HL-60/S4 treated with phorbol 12-myristate 13-acetate at 8.2 ng/mL for 4 days and 3 days (cell line): ENCODE results near the gene DENND6B.

ENCODE experiments used
- in situ Hi-C: fragments of 300-500 bp; cut with MboI; formaldehyde crosslinking; loops from 2 replicates; pipeline ENCODE4 v1.15.0; 2022; ENCODE audit warnings: low sequenced_read_pairs

The DENND6B gene

GRCh38 chr22:50289151-50289941 lies 37.5 kb downstream of the DENND6B start:
- in situ Hi-C loops, result no loop called here

- in situ Hi-C loops, result no loop called here
Observed at GRCh38 chr22:50287731-50288130, 39.1 kb downstream of the DENND6B start.

- in situ Hi-C loops, result no loop called here
Observed at GRCh38 chr22:50286701-50287318, 40.0 kb downstream of the DENND6B start.

- in situ Hi-C loops, result no loop called here
Observed at GRCh38 chr22:50286275-50286674, 40.5 kb downstream of the DENND6B start.

GRCh38 chr22:50285568-50286229 lies 41.1 kb downstream of the DENND6B start:
- in situ Hi-C loops, result no loop called here

GRCh38 chr22:50284479-50284878 lies 42.3 kb downstream of the DENND6B start:
- in situ Hi-C loops, result no loop called here

GRCh38 chr22:50283821-50284220 lies 43.0 kb downstream of the DENND6B start:
- in situ Hi-C loops, result no loop called here

- in situ Hi-C loops, result no loop called here
Observed at GRCh38 chr22:50282361-50283155, 44.3 kb downstream of the DENND6B start.

GRCh38 chr22:50281957-50282356 lies 44.9 kb downstream of the DENND6B start:
- in situ Hi-C loops, result no loop called here

- in situ Hi-C loops, result no loop called here
Observed at GRCh38 chr22:50281384-50281760, 45.4 kb downstream of the DENND6B start.

- in situ Hi-C loops, result no loop called here
Observed at GRCh38 chr22:50280708-50281383, 46.0 kb downstream of the DENND6B start.

GRCh38 chr22:50280022-50280707 lies 46.6 kb downstream of the DENND6B start:
- in situ Hi-C loops, result no loop called here

GRCh38 chr22:50278956-50279619 lies 47.7 kb downstream of the DENND6B start:
- in situ Hi-C loops, result loop anchor here (5.0 kb wide), 1 partner anchor 48 kb away; the partner anchor contains the start of gene DENND6B

- in situ Hi-C loops, result loop anchor here (5.0 kb wide), 1 partner anchor 49 kb away; the partner anchor contains the start of gene DENND6B
Observed at GRCh38 chr22:50278461-50278860, 48.4 kb downstream of the DENND6B start.

- in situ Hi-C loops, result loop anchor here (5.0 kb wide), 1 partner anchor 50 kb away; the partner anchor contains the start of gene DENND6B
Observed at GRCh38 chr22:50277761-50278160, 49.1 kb downstream of the DENND6B start.

- in situ Hi-C loops, result loop anchor here (5.0 kb wide), 1 partner anchor 51 kb away; the partner anchor contains the start of gene DENND6B
Observed at GRCh38 chr22:50276143-50276542, 50.7 kb downstream of the DENND6B start.

GRCh38 chr22:50275181-50276055 lies 51.4 kb downstream of the DENND6B start:
- in situ Hi-C loops, result loop anchor here (5.0 kb wide), 1 partner anchor 52 kb away; the partner anchor contains the start of gene DENND6B

- in situ Hi-C loops, result loop anchor here (5.0 kb wide), 1 partner anchor 53 kb away; the partner anchor contains the start of gene DENND6B
Observed at GRCh38 chr22:50274771-50275170, 52.0 kb downstream of the DENND6B start.
